ENCODE results near the gene OR6N1. TPM values are rescaled to one million over a fixed set of nuclear protein-coding genes. Genes with fewer than 3 reads are reported as not detected.

The OR6N1 gene
- polyA plus RNA-seq, 1 donor (not counting 4 experiments of a cell fraction or from before 2014, with no cell fraction given), result not detected

DNA sequence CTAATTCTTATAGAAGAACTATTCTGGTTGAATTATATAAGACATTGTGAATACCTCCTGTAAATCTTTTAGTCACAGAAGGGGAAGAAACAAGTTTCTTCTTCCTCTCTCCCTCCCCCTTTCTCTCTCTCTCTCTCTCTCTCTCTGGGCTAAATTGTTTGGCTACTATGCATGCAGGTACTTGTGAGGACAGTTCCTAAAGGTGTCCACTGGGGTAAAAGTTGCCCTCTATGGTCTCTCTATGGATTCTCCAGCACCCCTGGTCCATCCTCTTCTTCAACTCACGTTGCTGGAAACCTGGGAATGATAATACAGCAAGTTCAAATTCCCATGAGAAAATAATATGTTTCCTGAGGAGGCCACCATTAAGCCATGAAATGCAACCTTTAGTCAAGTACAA lies 57.2 kb downstream of the OR6N1 start:
- no peak overlapping the region for H3K4me3 ChIP-seq (ENCODE audit: control insufficient read depth in 2 of 3, extremely low read depth in 1 of 3, insufficient read depth in 2 of 3, low read depth in 1 of 3, low read length in 3 of 3)
- H3K4me2 ChIP-seq (ENCODE audit: control insufficient read depth, extremely low read depth, insufficient read depth, low read depth, low read length), result no peak overlapping the region
- H3K9me1 ChIP-seq (ENCODE audit: control insufficient read depth, extremely low read depth, insufficient read depth, low read length), result no peaks in the 10 kb centered on the region
- H3K9ac ChIP-seq (ENCODE audit: control insufficient read depth, extremely low read depth, insufficient read depth, low read length), result no peak overlapping the region
- no peak for FAIRE-seq
- no peaks in the 10 kb centered on the region for H3K79me2 ChIP-seq (ENCODE audit: control insufficient read depth, insufficient read depth, low read length)
- H3K4me1 ChIP-seq (ENCODE audit: control insufficient read depth, extremely low read depth, insufficient read depth, low read length), result no peaks in the 10 kb centered on the region
- no peak for TF ChIP-seq EZH2 (IDR thresholded peaks at IDR 0.05; ENCODE audit: low read length)
- TF ChIP-seq, protein P1, sequence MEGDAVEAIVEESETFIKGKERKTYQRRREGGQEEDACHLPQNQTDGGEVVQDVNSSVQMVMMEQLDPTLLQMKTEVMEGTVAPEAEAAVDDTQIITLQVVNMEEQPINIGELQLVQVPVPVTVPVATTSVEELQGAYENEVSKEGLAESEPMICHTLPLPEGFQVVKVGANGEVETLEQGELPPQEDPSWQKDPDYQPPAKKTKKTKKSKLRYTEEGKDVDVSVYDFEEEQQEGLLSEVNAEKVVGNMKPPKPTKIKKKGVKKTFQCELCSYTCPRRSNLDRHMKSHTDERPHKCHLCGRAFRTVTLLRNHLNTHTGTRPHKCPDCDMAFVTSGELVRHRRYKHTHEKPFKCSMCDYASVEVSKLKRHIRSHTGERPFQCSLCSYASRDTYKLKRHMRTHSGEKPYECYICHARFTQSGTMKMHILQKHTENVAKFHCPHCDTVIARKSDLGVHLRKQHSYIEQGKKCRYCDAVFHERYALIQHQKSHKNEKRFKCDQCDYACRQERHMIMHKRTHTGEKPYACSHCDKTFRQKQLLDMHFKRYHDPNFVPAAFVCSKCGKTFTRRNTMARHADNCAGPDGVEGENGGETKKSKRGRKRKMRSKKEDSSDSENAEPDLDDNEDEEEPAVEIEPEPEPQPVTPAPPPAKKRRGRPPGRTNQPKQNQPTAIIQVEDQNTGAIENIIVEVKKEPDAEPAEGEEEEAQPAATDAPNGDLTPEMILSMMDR (optimal IDR thresholded peaks at IDR 0.05 in 1 of 3, IDR thresholded peaks at IDR 0.05 in 1 of 3, conservative IDR thresholded peaks at IDR 0.05 in 1 of 3; ENCODE audit: extremely low read depth in 1 of 3, insufficient read depth in 2 of 3, low read length in 3 of 3), result no peak
- no peak overlapping the region for H3K27ac ChIP-seq (ENCODE audit: control insufficient read depth, insufficient read depth, low read length)
- DNase-seq (ENCODE audit: low read depth, low spot score), result no peak
- dilution Hi-C loops (cut with MboI; ENCODE audit: extremely low pct_ligation_motif_present, low sequenced_read_pairs), result no loop called here
- no peaks in the 10 kb centered on the region for H4K20me1 ChIP-seq (ENCODE audit: control insufficient read depth, extremely low read depth, insufficient read depth, low read length)
- H3K9me3 ChIP-seq (ENCODE audit: control insufficient read depth, low read depth, low read length), result no peaks in the 10 kb centered on the region
- no peaks in the 10 kb centered on the region for H3K36me3 ChIP-seq (ENCODE audit: control insufficient read depth in 2 of 2, extremely low read depth in 1 of 2, insufficient read depth in 2 of 2, low read length in 2 of 2)
- no peak overlapping the region for H2AFZ ChIP-seq (ENCODE audit: control insufficient read depth, low read length)
- no peaks in the 10 kb centered on the region for H3K27me3 ChIP-seq (ENCODE audit: control insufficient read depth, extremely low read depth, insufficient read depth, low read length)

Small RNA genes within 50 kb of the gene (small RNA-seq; reads per million reads assigned to genes)
- 0 reads per million in 3 experiments for gene OR2AQ1P (ENCODE audit: insufficient read length in 3 of 3, low read depth in 3 of 3, low replicate concordance in 1 of 3)

Other genes starting within 250 kb of the OR6N1 start
- not detected in 3 replicates for gene OR6Y1, start 217.8 kb downstream of the OR6N1 start, polyA plus RNA-seq
- not detected in 3 replicates for gene OR6P1, start 201.6 kb downstream of the OR6N1 start, polyA plus RNA-seq
- gene OR10X1, start 192.3 kb downstream of the OR6N1 start, polyA plus RNA-seq, result not detected in 3 replicates
- gene OR10Z1, start 166.9 kb downstream of the OR6N1 start, polyA plus RNA-seq, result not detected in 3 replicates
- gene SPTA1, start 85.5 kb downstream of the OR6N1 start, polyA plus RNA-seq, result not detected in 3 replicates
- not detected in 3 replicates for gene OR6K2, start 71.5 kb downstream of the OR6N1 start, polyA plus RNA-seq
- not detected in 3 replicates for gene OR6K3, start 51.5 kb downstream of the OR6N1 start, polyA plus RNA-seq
- gene OR6K6, start 17.5 kb downstream of the OR6N1 start, polyA plus RNA-seq, result not detected in 3 replicates
- not detected in 3 replicates for gene OR6N2, start 9.0 kb upstream of the OR6N1 start, polyA plus RNA-seq
- not detected in 3 replicates for gene MNDA, start 59.2 kb upstream of the OR6N1 start, polyA plus RNA-seq
- 0.14 to 0.82 TPM (median 0.37 TPM) in 3 replicates for gene PYHIN1, start 159.4 kb upstream of the OR6N1 start, polyA plus RNA-seq
- 118 to 193 TPM (median 145 TPM) in 3 replicates for gene IFI16, start 237.7 kb upstream of the OR6N1 start, polyA plus RNA-seq